GM18861 (cell line): ENCODE results near the gene SPOCK1.

Experiments used
- ATAC-seq: cut with Tn5 transposase; IDR thresholded peaks from one replicate; pipeline ENCODE4 v1.9.1; 2021; ENCODE audit not compliant: unreplicated experiment

Gene SPOCK1

DNA sequence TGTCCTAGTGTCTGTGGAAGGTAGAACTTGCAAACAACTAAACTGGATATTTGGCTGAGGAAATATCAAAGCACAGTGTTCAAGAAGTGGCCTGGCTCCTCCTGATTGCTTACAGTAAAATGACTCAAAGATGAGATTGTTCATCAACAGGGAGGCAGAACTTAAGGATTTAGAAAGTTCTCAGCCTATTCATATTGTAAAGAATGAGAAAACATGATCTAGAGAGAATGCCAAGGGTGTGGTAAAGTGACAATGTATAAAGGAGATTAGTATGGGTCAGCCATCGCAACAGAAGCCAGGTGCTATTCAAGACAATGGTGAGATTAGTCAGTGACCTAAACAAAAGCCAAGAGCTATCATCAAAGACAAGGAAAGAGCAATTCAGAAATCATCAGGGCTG is 372.3 kb downstream of the SPOCK1 start:
- no peak for ATAC-seq

DNA sequence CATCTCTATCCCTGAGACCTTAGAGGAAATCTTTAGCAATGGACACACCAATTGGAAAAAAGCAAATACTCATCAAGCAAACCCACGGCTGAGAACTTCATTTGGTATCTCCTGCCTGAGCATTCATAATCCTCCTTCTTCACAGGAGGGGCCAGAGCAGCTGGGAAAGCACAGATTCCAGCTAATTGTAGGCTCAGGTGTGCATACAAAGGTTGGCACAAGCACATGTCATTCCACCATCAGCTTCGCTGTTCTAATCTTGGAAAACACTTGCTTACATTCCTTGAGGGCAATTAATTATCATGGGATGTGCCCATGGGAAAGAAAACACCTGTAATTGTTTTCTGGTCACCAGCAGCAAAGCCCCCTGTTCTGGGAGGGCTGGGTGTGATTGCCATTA is 376.6 kb downstream of the SPOCK1 start:
- no peak for ATAC-seq

DNA sequence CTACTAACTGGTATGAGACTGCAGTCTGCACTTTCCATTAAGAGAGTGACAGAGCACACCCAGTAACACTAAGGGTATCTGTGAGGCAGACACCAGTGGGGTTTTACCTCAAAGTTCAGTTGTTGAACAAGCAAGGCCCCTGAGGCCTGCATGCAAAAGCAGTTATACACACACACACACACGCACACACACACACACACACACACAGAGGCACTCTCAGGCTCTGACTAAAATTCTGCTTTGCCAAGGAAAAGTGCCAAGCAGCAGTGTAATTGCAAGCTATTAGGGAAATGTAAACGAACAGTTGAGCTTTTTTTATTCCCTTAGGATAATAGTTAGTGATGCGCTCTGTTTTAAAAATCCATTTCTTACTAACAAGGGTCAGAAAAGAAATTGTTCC is 377.1 kb downstream of the SPOCK1 start:
- ATAC-seq, result no peak

DNA sequence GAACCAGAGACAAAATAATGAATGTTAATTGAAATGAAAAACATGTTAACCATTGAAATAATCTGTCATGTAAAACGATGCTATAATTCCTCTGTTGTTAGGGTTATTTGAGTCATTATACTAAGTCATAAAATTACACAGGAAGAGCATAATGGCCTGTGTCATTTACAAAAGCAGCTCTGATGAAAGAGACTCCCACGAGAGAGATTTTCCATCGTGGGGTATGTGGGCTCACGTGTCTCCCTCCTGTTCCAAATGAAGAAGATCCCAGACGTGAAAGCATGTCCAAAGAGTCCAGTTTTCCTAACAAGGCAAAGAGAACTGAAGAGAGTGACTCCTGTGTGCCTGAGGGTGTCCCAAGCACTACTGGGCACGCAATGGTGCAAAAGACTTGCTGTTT is 379.8 kb downstream of the SPOCK1 start:
- ATAC-seq, result no peak

DNA sequence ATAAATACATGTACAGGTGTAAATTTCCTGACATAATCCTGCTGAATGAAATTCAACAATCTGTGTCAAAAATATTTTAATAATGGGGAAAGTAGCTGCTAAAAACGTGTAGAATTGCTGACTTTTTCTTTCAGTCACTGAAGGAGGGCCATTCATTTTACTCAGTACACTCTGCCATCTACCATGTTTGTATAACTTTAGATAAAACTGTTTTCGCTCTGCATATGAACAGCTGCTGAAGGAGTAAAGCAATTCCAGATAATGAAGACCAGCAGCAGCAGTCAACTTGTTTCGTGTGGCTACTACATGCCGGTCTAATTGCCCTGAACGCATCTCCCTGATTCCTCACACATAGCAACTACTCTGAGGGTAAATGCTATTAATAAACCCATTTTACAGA is 380.5 kb downstream of the SPOCK1 start:
- no peak for ATAC-seq

DNA sequence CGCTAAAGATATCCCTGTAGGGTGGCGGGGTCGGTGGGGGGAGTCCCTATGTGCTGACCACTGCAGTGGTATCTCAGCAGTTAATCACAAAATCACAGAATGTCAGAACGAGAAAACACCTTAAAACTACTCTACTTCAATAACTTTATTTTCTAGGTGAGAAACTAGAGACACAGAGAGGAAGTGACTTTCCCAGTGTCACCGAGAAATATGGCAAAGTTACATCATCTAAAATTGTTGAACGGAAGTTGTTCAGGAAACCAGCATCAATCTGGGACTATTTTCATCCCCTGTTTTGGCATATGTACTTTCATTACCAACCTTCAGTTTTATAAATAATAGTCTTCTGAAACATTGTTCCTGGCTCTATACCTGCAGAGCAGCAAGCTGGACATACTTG is 384.0 kb downstream of the SPOCK1 start:
- no peak for ATAC-seq

DNA sequence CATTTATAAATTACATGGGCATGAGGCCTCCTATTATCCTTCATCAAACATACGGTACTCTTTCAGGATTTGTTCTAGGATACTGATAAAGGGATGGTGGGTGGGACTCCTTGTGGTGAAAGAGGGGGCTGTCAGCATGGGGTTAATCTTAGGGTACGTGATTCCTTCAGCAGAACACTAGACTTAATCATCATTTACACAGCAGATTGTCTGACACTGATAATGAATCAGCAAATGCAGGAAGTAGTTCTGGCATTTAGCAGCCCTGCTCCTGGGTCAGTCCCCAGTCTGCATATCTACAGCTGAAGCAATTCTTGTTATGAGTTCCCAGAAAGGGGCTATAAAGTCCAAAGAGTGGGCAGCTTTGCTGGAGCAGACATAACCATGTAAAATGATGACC is 384.6 kb downstream of the SPOCK1 start:
- no peak for ATAC-seq

DNA sequence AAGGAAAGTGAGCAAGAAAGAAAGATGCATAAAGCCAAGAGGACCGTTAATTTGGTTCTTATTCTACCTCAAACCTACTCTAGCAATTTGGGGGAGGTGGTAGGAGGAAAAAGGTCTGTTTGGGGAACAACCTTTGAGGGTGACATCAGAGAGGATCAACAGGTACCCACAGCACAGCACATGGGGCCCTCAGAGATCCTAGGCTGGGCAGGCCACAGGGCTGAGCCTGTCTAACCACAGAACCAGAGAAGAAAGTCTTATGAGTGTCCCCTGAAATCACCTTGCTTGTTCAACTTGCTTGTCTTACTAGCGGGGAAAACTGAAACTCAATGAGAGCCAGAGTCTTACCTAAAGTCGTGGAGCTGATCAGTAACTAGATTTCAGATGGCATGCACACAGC is 385.2 kb downstream of the SPOCK1 start:
- ATAC-seq, result no peak

DNA sequence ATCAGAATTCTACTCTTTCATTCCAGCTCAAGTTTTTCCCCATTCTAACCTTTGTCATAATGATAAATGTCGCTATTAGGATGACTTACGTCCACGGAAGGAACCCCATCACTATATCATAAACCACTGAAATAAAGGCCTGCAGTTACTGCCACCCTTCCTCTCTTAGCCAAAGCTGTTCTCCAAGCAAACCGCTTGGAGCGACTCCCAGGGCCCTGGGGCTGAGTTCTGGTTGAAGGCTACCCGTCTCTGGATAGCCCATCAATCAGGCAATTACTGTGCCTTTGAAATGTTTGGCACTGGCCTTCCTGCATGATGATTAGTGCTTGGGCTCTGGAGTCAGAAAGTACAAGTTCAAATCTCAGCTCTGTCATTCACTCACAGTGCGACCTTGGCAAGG is 386.0 kb downstream of the SPOCK1 start:
- ATAC-seq, result no peak

DNA sequence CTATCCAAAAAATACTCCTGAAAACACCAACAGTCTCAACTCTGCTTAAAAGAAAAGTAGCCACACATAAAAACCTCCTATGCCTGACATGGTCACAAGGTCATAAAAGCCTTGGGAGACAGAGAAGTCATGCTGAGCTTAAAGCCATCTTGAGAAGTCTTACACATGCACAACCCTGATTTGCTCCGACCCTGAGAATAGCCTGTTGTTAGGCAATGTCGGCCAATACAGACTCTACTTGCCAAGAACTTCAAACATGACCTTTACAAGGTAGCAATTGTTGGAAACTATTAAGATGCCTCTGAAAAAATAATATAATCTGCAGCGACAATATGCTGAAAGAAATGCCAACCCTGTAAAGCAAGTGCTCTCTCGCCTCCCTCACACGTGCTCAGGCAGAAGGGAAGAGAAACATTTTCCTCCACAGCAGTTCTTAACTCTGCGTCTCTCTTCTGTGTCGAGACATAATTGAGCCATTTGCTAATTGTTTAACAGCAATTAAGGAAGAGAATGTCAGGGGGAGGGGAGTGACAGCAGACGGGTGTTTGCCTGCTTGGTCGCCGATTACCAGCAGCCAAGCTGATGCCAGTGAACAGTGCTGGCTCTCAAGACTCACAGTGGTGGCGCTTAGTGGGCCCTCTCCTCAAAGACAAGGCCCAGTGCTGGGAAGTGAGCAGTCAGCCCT is 393.6 kb downstream of the SPOCK1 start:
- ATAC-seq, result no peak

DNA sequence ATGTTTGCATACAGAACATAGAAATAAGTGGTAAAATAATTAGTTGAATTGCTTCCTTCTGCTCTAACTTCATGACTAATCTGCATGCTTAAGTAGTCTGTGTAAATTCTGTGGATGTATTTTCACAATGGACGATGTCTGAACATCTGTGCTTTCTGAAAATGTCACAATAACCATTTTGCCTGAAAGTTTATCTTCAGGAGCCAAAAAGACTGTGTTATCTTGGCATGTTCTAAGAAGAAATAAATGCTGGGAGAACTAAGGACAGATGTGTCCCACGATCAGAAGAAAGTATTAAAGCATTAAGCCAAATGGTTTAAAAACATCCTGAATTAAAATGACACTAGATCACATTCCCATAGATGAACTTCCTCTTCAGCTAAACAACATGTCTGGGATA is 397.6 kb downstream of the SPOCK1 start:
- ATAC-seq, result no peak

DNA sequence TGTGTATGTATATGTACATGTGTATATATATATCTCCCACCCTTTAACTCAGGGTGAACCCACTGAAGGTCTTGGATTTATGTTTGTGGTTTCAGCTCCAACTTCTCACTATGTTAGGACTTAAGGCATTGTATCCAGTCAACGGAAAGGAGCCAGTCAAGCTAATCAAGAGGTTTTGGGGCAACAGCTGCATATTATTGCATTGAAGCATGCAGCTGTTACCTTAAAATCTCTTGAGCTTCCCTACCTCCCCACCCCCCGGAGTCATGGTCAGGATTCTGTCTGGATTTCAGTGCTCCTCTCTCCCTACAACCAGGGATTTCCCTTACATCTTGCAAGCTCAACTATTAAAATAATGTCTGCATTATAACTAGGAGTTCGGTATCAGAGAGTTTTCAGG is 399.5 kb downstream of the SPOCK1 start:
- no peak for ATAC-seq

DNA sequence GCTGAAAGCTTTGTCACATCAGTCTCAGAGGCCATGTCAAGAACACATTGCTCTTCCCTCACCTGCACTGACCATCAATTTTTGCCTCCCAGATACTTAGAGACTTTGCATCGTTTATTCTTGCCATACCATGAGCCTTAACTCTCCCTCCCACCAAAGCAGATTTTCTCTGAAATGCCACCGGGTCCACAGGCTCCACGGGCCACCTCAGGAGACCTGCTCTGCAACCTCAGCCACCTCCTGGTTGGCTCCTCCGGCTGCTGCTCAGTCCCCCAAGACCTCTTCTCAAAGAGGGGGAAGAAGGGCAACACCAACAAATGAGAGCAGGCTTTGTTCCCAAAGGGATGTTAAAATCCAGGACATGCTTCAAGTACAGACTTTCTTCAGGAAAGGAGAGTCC is 400.5 kb downstream of the SPOCK1 start:
- no peak for ATAC-seq

DNA sequence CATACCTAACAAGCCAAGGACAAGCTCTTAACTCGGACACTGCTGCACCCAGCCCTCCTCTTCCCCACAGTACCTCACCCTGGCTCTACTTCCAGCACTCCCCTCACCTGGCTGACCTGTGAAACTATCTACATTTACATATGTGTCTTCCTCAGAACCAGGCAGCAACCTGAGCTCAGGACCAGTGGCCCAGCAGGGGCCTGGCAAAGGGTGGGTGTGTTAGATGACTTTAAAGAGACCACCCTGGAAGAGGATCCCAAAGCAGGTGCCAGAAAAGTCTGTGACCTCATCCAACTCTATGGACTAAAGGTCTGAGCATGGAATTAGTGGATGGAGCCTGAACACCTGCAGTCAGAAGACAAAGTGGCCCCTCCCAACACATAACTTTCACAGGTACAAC is 400.9 kb downstream of the SPOCK1 start:
- ATAC-seq, result no peak

DNA sequence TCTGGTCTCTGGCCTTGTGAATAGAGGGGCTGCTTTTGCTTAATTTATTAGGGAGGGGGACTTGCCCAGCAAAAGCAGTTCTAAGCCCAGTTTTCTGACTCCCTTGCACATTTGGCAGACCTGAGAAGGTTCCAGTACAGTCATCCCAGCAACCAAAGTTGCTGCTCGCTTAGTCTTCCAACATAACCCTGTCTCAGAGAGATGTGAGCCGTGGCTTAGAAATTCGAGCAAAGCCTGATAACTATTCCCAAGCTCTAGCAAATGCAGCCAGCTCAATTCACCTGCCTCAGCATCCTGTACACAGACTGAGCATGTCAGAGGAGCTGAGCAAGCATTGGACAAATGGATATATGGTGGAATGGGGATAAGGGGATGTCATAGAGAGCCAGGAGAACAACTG is 401.9 kb downstream of the SPOCK1 start:
- no peak for ATAC-seq

DNA sequence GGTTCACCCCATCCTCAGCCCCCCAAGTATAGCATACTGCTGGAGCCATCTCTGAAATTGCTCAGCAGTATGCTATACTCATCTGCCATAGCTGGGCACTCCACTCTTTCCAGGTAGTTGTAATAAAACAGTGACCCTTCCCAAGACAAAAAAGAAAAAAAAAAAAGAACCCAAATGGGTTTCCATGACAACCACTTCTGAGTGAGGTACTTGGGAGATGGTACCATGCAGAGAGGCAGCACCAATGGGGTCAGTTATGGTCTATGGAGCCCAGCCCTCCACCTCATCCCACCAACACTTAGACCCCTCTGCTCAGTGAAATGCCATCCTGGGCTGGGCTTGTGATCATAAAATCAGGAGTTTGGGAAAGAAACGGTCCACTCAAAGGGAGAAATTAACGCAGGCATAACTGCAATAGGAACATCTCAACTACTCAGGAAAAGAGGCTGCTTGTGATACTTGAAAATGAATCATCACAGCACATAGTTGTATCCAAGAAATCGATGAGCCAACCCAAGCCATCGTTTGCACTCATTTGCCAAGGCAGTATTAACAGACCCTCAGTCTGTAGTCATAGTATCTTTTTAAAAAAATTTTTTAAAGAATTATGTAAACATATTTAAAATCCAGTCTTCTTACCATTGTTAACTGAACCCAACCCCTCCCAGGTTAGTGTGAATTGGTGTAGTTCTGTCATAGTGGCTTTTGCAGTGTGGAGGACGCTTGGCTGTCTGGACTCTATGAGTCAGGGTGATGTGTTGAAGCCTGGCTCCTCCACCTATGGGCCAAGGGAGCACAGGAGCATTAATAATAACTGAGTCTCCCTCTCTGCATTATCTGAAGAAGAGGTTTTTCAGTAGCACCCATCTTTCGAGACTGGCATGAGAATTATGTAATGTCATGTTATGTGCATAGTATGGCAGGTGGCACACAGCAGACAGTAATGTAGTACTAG is 402.7 kb downstream of the SPOCK1 start:
- ATAC-seq, result no peak

DNA sequence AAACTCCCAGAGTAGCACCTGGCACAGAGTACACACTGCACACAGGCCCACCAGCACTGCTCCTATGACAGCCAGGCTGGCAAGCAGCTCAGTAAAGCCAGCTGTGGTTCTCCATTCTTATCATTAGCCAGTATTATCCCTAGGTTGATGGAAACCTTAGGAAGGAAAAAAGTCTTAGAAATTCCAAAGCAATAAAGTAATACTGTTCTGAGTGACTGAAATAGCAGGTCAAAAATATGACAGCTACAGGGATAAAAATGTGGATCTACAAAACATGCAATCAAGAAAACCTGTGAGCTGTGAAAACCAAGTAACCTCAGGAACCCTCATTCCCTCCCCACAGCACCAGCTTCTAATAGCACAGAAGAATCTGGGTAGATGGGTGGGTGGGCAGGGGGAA is 403.5 kb downstream of the SPOCK1 start:
- ATAC-seq, result no peak

DNA sequence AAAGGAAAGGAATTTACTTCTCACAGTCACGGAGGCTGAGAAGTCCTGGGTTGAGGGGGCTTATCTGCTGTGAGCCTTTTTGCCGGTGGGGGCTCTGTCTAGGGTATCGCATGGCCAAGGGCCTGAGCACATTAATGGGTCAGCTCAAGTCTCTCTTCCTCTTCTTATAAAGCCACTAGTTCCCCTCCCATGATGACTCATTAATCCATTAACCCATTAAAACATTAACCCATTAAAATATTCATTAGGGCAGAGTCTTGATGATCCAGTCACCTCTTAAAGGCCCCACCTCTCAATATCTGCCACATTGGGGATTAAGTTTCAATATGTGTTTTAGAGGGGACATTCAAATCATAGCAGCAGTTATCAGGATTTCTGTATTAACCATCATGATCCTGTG is 406.3 kb downstream of the SPOCK1 start:
- no peak for ATAC-seq

DNA sequence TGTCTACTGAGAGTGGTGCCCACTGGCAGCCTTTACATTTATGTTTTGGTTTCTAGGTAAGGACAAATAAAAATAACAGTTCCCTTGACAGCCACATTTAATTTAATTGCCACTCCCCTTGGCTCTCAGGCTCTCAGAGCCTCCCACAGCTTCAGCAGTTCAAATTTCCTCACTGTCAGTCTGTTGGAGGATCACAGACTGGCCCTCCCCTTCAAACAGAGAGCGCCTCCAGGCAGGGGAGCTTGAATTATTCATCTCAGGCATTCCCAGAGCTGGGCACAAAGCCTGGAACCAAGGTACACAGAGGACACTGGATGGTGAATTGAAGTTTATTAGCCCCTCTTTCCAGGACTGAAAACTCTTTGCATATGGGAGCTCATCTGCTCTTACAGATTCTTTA is 407.7 kb downstream of the SPOCK1 start:
- ATAC-seq, result no peak

DNA sequence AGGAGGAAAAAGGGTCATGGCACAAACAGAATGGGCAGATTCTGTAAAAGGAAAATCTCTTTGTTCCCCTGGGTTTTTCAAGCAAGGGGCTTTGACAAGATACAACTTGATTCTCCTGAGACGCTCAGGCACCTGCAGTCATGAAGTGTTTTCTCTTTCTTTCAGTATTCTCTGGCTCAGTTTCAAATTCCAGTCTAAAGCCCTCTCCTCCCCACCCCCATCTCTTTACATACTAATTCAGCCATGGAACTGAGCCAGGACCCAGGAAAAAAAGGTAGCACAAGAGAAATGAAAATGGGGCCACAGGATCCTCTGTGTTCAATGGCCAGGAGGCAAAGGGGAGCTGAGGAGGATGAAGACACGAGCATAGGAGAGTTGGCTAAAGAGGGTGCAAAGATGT is 408.4 kb downstream of the SPOCK1 start:
- no peak for ATAC-seq

DNA sequence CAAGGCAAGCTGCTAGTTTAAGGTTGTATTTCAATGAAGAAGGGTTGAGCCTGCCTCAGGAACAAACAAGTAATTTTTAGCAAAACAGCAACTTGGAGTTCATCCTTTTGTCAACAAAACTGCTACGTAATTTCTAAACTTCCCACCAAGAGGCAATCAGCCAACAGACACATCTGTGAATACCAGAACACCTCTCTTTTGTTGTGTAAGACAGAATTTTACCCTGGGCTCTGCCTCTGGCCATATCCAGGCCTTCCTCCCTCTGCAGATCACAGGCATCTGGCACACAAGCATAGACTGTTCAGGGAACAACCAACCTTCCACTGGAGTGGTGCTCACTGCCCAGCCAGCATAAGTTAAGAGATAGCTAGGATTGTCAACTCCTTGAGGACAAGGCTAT is 409.0 kb downstream of the SPOCK1 start:
- no peak for ATAC-seq

DNA sequence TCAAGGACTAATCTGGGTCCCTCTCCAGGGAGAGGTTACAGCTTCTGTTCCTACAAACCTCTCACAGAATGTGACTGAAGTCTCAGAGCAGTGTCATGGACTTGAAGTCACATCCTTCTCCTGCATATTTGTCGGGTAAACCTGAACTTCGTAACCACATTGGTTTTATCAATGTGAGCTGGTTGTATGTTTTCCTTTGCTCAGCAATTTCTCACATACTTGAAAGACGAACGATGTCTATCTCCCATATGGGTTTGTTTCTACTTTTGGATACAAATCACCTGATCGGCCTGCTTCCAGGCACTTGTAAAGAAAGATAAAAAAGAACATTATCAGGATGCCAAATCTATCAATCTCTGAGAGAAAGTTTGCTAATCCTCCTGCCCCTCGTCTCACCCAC is 411.0 kb downstream of the SPOCK1 start:
- ATAC-seq, result no peak

DNA sequence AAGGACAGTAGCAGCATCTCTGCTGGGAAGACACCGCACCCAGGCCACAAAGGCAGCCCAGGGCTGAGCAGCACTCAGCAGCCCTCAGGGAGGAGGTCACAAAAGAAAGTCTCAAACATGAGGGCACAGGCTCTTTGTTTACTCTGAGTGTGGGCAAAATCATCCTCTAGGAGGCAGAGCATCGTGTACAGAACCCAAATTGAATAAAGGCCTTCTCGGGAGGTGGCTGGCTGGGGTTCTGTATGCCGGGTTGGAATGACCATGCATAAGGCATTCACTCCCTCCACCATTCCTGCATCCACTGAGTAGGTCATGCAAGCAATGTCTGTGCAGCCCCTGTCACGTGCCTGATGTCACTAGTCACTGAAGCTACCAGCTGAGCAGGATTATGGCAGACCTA is 412.8 kb downstream of the SPOCK1 start:
- no peak for ATAC-seq
